Duodenal mucosa (tissue), 2 donors: ENCODE results near the gene MYDGF.
"Not testable (repeated sequence)": the region's sequence is repeated elsewhere in the genome, so short reads cannot be mapped to it uniquely, and the experiment has no call there.

Experiments
- H3K27ac ChIP-seq: one replicate; pipeline ENCODE4 v1.7.0; 2013; ENCODE audit warnings: low read depth, low read length
- H3K27me3 ChIP-seq, 2 donors: one replicate each; pipeline ENCODE4 v1.7.0; 2013; ENCODE audit warnings: low read length in 2 of 2, control low read depth in 1 of 2; ENCODE audit not compliant: insufficient read depth in 2 of 2, control insufficient read depth in 1 of 2
- H3K36me3 ChIP-seq, 2 donors: one replicate each; pipeline ENCODE4 v1.7.0; 2013; ENCODE audit warnings: low read length in 2 of 2, control low read depth in 1 of 2; ENCODE audit not compliant: insufficient read depth in 2 of 2, control insufficient read depth in 1 of 2
- H3K4me1 ChIP-seq, 2 donors: one replicate each; pipeline ENCODE4 v1.7.0; 2013; ENCODE audit warnings: low read length in 2 of 2, control low read depth in 1 of 2; ENCODE audit not compliant: insufficient read depth in 2 of 2, control insufficient read depth in 1 of 2
- H3K4me3 ChIP-seq, 2 donors: one replicate each; pipeline ENCODE4 v1.7.0; 2013; ENCODE audit warnings: low read length in 2 of 2, low read depth in 1 of 2
- H3K9ac ChIP-seq, 2 donors: one replicate each; pipeline ENCODE4 v1.7.0; 2013; ENCODE audit warnings: low read length in 2 of 2, low read depth in 1 of 2
- H3K9me3 ChIP-seq, 2 donors: one replicate each; pipeline ENCODE4 v1.7.0; 2013; ENCODE audit warnings: low read length in 2 of 2, control low read depth in 1 of 2; ENCODE audit not compliant: control insufficient read depth in 1 of 2

Gene MYDGF

GRCh38 chr19:4691373-4691772 is 21.2 kb upstream of the MYDGF start:
- H3K9ac ChIP-seq, result no peak overlapping the region
- H3K9me3 ChIP-seq, result no peaks in the 10 kb centered on the region
- H3K4me1 ChIP-seq, result no peaks in the 10 kb centered on the region
- H3K4me3 ChIP-seq, result no peak overlapping the region
- H3K36me3 ChIP-seq, result peaks cover 32 to 84% of the 10 kb centered on the region in 2 donors
- no peaks in the 10 kb centered on the region for H3K27me3 ChIP-seq
- no peak overlapping the region for H3K27ac ChIP-seq

GRCh38 chr19:4690361-4690760 is 20.2 kb upstream of the MYDGF start:
- Histone ChIP-seq H3K27me3 (no peaks in the 10 kb centered on the region), H3K9ac (no peak overlapping the region), H3K9me3 (no peaks in the 10 kb centered on the region), H3K27ac (no peak overlapping the region), H3K4me3 (no peak overlapping the region), H3K4me1 (no peaks in the 10 kb centered on the region), H3K36me3 (peaks cover 31 to 89% of the 10 kb centered on the region in 2 donors)

GRCh38 chr19:4689403-4689802 is 19.3 kb upstream of the MYDGF start:
- Histone ChIP-seq H3K36me3 (peaks cover 29 to 89% of the 10 kb centered on the region in 2 donors), H3K9ac (no peak overlapping the region), H3K4me3 (no peak overlapping the region), H3K9me3 (no peaks in the 10 kb centered on the region), H3K4me1 (no peaks in the 10 kb centered on the region), H3K27me3 (no peaks in the 10 kb centered on the region), H3K27ac (no peak overlapping the region)

DNA sequence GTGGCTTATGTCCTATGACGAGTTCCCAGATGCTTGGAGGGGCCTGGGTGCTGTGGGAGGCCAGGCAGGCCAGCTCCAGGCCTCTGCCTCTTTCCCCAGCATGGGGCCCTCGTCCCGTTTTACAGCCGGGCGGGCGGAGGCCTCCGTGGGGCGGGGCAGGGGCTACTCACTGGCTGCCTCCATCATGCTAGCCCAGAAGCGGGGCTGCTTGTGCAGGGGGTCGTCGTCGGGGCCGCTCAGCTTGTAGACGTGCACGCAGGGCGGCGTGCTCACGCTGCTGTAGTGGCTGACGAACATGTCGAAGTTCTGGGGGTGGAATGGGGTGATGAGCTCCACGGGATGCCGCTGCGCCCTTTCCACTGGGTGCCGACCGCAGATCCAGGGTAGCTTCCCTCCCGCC is 18.4 kb upstream of the MYDGF start:
- no peaks in the 10 kb centered on the region for H3K4me1 ChIP-seq
- no peak overlapping the region for H3K4me3 ChIP-seq
- H3K27me3 ChIP-seq, result no peaks in the 10 kb centered on the region
- H3K9me3 ChIP-seq, result no peaks in the 10 kb centered on the region
- H3K27ac ChIP-seq, result no peak overlapping the region
- H3K36me3 ChIP-seq, result peaks cover 27 to 89% of the 10 kb centered on the region in 2 donors
- no peak overlapping the region for H3K9ac ChIP-seq

- Histone ChIP-seq H3K4me1 (no peaks in the 10 kb centered on the region), H3K36me3 (peaks cover 28 to 85% of the 10 kb centered on the region in 2 donors), H3K4me3 (no peak overlapping the region), H3K27ac (no peak overlapping the region), H3K9ac (no peak overlapping the region), H3K9me3 (no peaks in the 10 kb centered on the region), H3K27me3 (no peaks in the 10 kb centered on the region)
Observed at GRCh38 chr19:4687396-4687795, 17.3 kb upstream of the MYDGF start.

DNA sequence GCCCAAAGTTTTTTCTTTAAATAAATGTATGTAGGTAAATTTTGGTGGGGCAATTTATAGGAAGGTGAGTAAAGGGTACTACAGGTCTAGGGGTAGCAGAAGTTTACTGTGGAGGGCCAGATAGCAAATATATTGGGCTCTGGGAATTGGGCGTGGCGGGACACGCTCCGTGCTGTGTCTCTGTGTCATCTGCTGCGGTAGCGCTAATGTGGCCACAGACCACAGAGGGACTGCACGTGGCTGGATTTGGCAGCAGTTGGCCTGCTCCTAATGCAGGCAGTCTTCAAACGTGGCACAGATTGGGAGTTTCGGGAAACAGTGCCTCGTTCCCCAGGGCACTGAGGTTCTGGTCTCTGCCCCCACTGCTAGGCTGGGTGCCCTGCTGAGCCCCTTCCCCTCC is 16.6 kb upstream of the MYDGF start:
- Histone ChIP-seq H3K27ac (no peak overlapping the region), H3K36me3 (peaks cover 32 to 85% of the 10 kb centered on the region in 2 donors), H3K9me3 (no peaks in the 10 kb centered on the region), H3K4me1 (no peaks in the 10 kb centered on the region), H3K9ac (no peak overlapping the region), H3K27me3 (no peaks in the 10 kb centered on the region), H3K4me3 (no peak overlapping the region)

DNA sequence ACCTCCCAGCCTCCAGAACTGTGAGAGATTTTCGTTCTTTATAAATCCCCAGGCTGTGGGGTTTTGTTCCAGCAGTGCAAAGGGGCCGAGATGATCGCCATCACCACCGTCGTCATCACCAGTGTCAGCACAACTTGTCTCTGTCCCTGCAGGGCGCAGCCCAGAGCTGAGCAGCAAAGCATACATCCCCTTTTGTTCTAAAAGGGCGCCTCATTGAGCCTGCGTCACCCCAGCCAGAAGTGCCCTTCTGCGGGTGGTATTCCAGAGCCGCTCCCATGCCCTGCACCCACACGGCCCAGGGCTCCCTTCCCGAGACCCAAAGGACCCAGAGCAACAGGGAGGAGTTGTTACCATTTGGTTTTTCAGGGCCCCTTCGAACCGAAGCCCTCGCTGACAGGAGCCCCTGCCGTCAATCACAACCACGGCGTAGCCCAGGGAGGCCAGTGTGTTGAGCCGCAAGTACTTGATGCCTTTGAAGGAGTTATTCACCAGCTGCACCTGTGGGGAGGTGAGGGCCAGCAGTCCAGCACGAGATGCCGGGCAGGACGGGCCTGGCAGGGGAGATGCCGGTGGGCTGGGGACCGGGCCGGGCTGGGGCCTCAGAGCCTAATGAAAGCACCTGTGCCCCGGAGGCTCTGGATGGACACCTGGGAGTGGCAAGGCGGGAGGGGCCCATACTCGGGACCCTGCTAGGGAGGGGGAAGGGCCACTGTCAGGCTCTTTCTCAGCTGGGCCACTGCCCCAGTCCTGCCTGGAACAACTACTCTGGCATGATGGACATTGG is 14.4 kb upstream of the MYDGF start:
- Histone ChIP-seq H3K36me3 (peaks cover 29 to 76% of the 10 kb centered on the region in 2 donors), H3K27me3 (no peaks in the 10 kb centered on the region), H3K27ac (no peak overlapping the region), H3K4me1 (no peaks in the 10 kb centered on the region), H3K4me3 (no peak overlapping the region), H3K9ac (no peak overlapping the region), H3K9me3 (no peaks in the 10 kb centered on the region)

- Histone ChIP-seq H3K27ac (no peak overlapping the region), H3K4me3 (no peak overlapping the region), H3K9me3 (no peaks in the 10 kb centered on the region), H3K27me3 (no peaks in the 10 kb centered on the region), H3K9ac (no peak overlapping the region), H3K36me3 (peaks cover 24 to 67% of the 10 kb centered on the region in 2 donors), H3K4me1 (no peaks in the 10 kb centered on the region)
Observed at GRCh38 chr19:4682417-4683200, 12.5 kb upstream of the MYDGF start.

DNA sequence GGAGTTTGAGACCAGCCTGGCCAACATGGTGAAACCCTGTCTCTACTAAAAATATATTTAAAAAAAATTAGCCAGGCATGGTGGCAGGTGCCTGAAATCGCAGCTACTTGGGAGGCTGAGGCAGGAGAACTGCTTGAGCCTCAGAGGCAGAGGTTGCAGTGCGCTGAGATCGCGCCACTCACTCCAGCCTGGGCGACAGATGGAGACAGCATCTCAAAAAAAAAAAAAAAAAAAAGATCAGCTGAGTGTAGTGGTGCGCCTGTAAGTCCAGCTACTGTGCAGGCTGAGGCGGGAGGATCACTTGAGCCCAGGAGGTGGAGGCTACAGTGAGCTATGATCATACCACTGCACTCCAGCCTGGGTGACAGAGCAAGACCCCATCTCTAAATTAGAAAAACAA is 9.9 kb upstream of the MYDGF start:
- not testable (repeated sequence) for H3K4me1 ChIP-seq, H3K9ac ChIP-seq, H3K27ac ChIP-seq, H3K4me3 ChIP-seq, H3K9me3 ChIP-seq, H3K27me3 ChIP-seq
- peaks cover 22 to 54% of the 10 kb centered on the region in 2 donors for H3K36me3 ChIP-seq
